ENCODE data around the gene UBTD1. TPM values are rescaled to one million over a fixed set of nuclear protein-coding genes. Genes with fewer than 3 reads are reported as not detected.
A peak's percentile ranks its signal among the peaks of the same experiment; 100 is the strongest.

The UBTD1 gene
- total RNA-seq, 1 donor from 2014 or later: 37.5 TPM

GRCh38 chr10:97515271-97515978, 16.7 kb downstream of the UBTD1 start:
- intact Hi-C loops (cut with DNase I): no loop called here
- peaks cover 39% of the 10 kb centered on the region for H3K4me1 ChIP-seq
- H3K4me3 ChIP-seq: no peak overlapping the region
- H3K9me3 ChIP-seq: no peaks in the 10 kb centered on the region
- ATAC-seq (no peak), DNase-seq (no peak)
- no peaks in the 10 kb centered on the region for H3K36me3 ChIP-seq
- no peak overlapping the region for H3K27ac ChIP-seq
- TF ChIP-seq CTCF (IDR thresholded peaks at IDR 0.05): no peak
- no peaks in the 10 kb centered on the region for H3K27me3 ChIP-seq

- Histone ChIP-seq H3K27me3 (no peaks in the 10 kb centered on the region), H3K27ac (peak overlapping the region; percentile 60), H3K4me3 (no peak overlapping the region), H3K9me3 (no peaks in the 10 kb centered on the region), H3K4me1 (peaks cover 52% of the 10 kb centered on the region), H3K36me3 (no peaks in the 10 kb centered on the region)
- intact Hi-C loops (cut with DNase I): no loop called here
- ATAC-seq (no peak), DNase-seq (no peak)
- TF ChIP-seq CTCF (IDR thresholded peaks at IDR 0.05): no peak
Observed at GRCh38 chr10:97517096-97517750, 18.5 kb downstream of the UBTD1 start.

GRCh38 chr10:97517778-97518300, 19.1 kb downstream of the UBTD1 start:
- intact Hi-C loops (cut with DNase I): no loop called here
- no peak for TF ChIP-seq CTCF (IDR thresholded peaks at IDR 0.05)
- Histone ChIP-seq H3K27ac (peak overlapping the region; percentile 60), H3K36me3 (no peaks in the 10 kb centered on the region), H3K4me1 (peaks cover 58% of the 10 kb centered on the region), H3K27me3 (no peaks in the 10 kb centered on the region), H3K9me3 (no peaks in the 10 kb centered on the region), H3K4me3 (no peak overlapping the region)
- ATAC-seq (peak; percentile 38), DNase-seq (peak; percentile 64)

GRCh38 chr10:97518301-97519043, 19.7 kb downstream of the UBTD1 start:
- Histone ChIP-seq H3K4me1 (peaks cover 61% of the 10 kb centered on the region), H3K36me3 (no peaks in the 10 kb centered on the region), H3K27me3 (no peaks in the 10 kb centered on the region), H3K4me3 (no peak overlapping the region), H3K9me3 (no peaks in the 10 kb centered on the region), H3K27ac (peak overlapping the region; percentile 60)
- TF ChIP-seq CTCF (IDR thresholded peaks at IDR 0.05): no peak
- DNase-seq (peak; percentile 59), ATAC-seq (peak; percentile 34)
- intact Hi-C loops (cut with DNase I): no loop called here

- DNase-seq (no peak), ATAC-seq (no peak)
- no peak for TF ChIP-seq CTCF (IDR thresholded peaks at IDR 0.05)
- Histone ChIP-seq H3K27ac (peak overlapping the region; percentile 60), H3K4me1 (peaks cover 61% of the 10 kb centered on the region), H3K9me3 (no peaks in the 10 kb centered on the region), H3K36me3 (no peaks in the 10 kb centered on the region), H3K27me3 (no peaks in the 10 kb centered on the region), H3K4me3 (no peak overlapping the region)
- intact Hi-C loops (cut with DNase I): no loop called here
Observed at GRCh38 chr10:97519342-97519741, 20.6 kb downstream of the UBTD1 start.
